Pancreas (tissue), 10 donors: ENCODE measurements around the gene KDM6A. TPM values are rescaled to one million over a fixed set of nuclear protein-coding genes. Genes with fewer than 3 reads are reported as not detected.
"Not testable (repeated sequence)": the region's sequence is repeated elsewhere in the genome, so short reads cannot be mapped to it uniquely, and the experiment has no call there.

ENCODE experiments used
- ATAC-seq, 4 donors: fragments of 200-7000 bp; cut with Tn5 transposase; one replicate each; pipeline versions ENCODE4 v1.8.0 to v1.9.1; 2020; ENCODE audit warnings: mild to moderate bottlenecking in 4 of 4, moderate library complexity in 4 of 4
- DNase-seq, 6 donors: peaks; one replicate each; pipeline ENCODE4 v3.0.0-alpha.2; 2020
- FAIRE-seq: peaks from 2 replicates; lab custom pipeline; 2012; peaks lifted over from hg19 to GRCh38; lab: Jason Lieb, UNC
- H3K27ac ChIP-seq, 4 donors: fragments of 200-600 bp; sonication (generic); 1 replicate in 3 of 4; 2 replicates in 1 of 4; pipeline versions ENCODE4 v1.5.0 to v1.8.0; 2020
- H3K27me3 ChIP-seq, 4 donors: fragments of 200-600 bp; one replicate each; pipeline ENCODE4 v1.8.0; 2021
- H3K36me3 ChIP-seq, 3 donors: fragments of 200-600 bp; sonication (generic) in 1 of 3; one replicate each; pipeline versions ENCODE4 v1.5.0 to v1.8.0; 2020 to 2021
- H3K4me1 ChIP-seq, 3 donors: fragments of 200-600 bp; one replicate each; pipeline ENCODE4 v1.8.0; 2021
- H3K4me3 ChIP-seq, 4 donors: fragments of 200-600 bp; sonication (generic) in 2 of 4; one replicate each; pipeline versions ENCODE4 v1.5.0 to v1.8.0; 2020 to 2021
- H3K9me3 ChIP-seq, 4 donors: fragments of 200-600 bp; one replicate each; pipeline ENCODE4 v1.8.0; 2021
- WGBS, 2 donors: extraction: QIAGEN DNeasy Blood & Tissue Kit; methylation state at CpG; one replicate each; pipeline ENCODE4 v1.1.7; 2013; 5-methylcytosine and 5-hydroxymethylcytosine counted together
- intact Hi-C, 3 donors: fragments of 100-400 bp; cut with DNase I; formaldehyde crosslinking; loops; one replicate each; pipeline versions ENCODE4 v1.11.1 to v1.14.2; 2022
- polyA plus RNA-seq, 2 donors: library from polyadenylated mRNA; stranded (reverse); fragments of 200-250 nt; gene quantifications; one replicate each; pipeline ENCODE4 v1.2.3, GENCODE V29; 2013
- total RNA-seq, 6 donors: library from RNA; stranded (reverse); fragmentation: NEBNext Ultra II Directional in 4 of 6; extraction: Animal tissue kit (Norgen Biotek cat#: 25700) in 4 of 6; gene quantifications; one replicate each; pipeline versions ENCODE4 v1.2.1 to v1.2.4, GENCODE V29; 2021 to 2023
- TF ChIP-seq, protein P1 (sequence below), 4 donors: fragments of 200-600 bp; sonication (generic) in 3 of 4; IDR thresholded peaks; one replicate each; pipeline versions ENCODE4 v1.5.0 to v1.8.0; 2021; ENCODE audit warnings: antibody characterized with exemption in 4 of 4
- donor health status: healthy with polysubstance abuse.
- donor health status: DM: no; HTN: no; CAD: no; lungs with moderate emphysema.
- donor health status: DM: no; HTN: no; CAD: no.
- donor health status: control.
- donor health status: control.
- donor health status: Bipolar disorder and iron deficiency.
- donor health status: DM: yes; HTN: yes; CAD: no.
- donor health status: DM: no; HTN: no; CAD: no.
- donor health status: DM: no; HTN: no; CAD: no.
- donor health status: DM: yes; HTN: yes; CAD: no.

The KDM6A gene
- total and polyA plus RNA-seq, 8 donors: 5.5 to 27.5 (median 16.3) TPM

- no peaks in the 10 kb centered on the region for H3K27me3 ChIP-seq
- H3K36me3 ChIP-seq: peaks cover 0 to 26% (median 0%) of the 10 kb centered on the region in 3 donors
- ATAC-seq: no peak
- intact Hi-C loops: no loop called here
- TF ChIP-seq, protein P1, sequence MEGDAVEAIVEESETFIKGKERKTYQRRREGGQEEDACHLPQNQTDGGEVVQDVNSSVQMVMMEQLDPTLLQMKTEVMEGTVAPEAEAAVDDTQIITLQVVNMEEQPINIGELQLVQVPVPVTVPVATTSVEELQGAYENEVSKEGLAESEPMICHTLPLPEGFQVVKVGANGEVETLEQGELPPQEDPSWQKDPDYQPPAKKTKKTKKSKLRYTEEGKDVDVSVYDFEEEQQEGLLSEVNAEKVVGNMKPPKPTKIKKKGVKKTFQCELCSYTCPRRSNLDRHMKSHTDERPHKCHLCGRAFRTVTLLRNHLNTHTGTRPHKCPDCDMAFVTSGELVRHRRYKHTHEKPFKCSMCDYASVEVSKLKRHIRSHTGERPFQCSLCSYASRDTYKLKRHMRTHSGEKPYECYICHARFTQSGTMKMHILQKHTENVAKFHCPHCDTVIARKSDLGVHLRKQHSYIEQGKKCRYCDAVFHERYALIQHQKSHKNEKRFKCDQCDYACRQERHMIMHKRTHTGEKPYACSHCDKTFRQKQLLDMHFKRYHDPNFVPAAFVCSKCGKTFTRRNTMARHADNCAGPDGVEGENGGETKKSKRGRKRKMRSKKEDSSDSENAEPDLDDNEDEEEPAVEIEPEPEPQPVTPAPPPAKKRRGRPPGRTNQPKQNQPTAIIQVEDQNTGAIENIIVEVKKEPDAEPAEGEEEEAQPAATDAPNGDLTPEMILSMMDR (IDR thresholded peaks at IDR 0.05): no peak
- FAIRE-seq: no peak
- no peak overlapping the region for H3K27ac ChIP-seq
- H3K9me3 ChIP-seq: no peaks in the 10 kb centered on the region
- DNase-seq: no peak
- H3K4me1 ChIP-seq: no peaks in the 10 kb centered on the region
- 87 to 93% methylated on average over 2 of the region's 2 CpGs for WGBS, 2 donors
- no peak overlapping the region for H3K4me3 ChIP-seq
Observed at GRCh38 chrX:45056428-45057145, 183.6 kb downstream of the KDM6A start.

DNA sequence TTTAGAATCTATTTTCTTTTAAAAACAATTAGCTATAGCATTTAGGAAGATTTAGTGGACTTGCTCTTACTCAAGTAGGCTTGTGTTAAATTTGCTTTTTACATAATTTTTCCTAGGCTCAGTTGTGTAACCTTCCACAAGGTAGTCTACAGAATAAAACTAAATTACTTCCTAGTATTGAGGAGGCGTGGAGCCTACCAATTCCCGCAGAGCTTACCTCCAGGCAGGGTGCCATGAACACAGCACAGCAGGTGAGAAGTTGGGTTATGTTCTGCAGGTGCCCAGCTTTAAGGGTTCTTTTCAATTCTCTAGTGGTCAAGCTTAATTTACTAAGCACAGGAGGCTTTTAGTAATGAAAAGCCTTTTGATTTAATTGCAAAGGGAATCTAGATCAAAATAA lies 186.9 kb downstream of the KDM6A start:
- H3K4me1 ChIP-seq, H3K9me3 ChIP-seq, intact Hi-C loops, H3K27me3 ChIP-seq, DNase-seq, H3K27ac ChIP-seq, H3K4me3 ChIP-seq: not testable (repeated sequence)
- FAIRE-seq: peak; percentile 17
- peaks cover 0 to 28% (median 12%) of the 10 kb centered on the region in 3 donors for H3K36me3 ChIP-seq
- peak in 1 of 4 donors; percentile 26 for ATAC-seq
- 57 to 89% methylated on average over 2 of the region's 2 CpGs for whole genome bisulfite sequencing, 2 donors

GRCh38 chrX:45063319-45064095 lies 190.5 kb downstream of the KDM6A start:
- Histone ChIP-seq H3K4me1 (no peaks in the 10 kb centered on the region), H3K4me3 (no peak overlapping the region), H3K9me3 (no peaks in the 10 kb centered on the region), H3K27ac (no peak overlapping the region), H3K27me3 (no peaks in the 10 kb centered on the region), H3K36me3 (peaks cover 0 to 28% (median 12%) of the 10 kb centered on the region in 3 donors)
- intact Hi-C loops: no loop called here
- ATAC-seq (peak in 2 of 4 donors; percentile 30 to 37), FAIRE-seq (no peak), DNase-seq (no peak)
- TF ChIP-seq, protein P1 (IDR thresholded peaks at IDR 0.05): no peak
- 85 to 93% methylated on average over 11 of the region's 11 CpGs for WGBS, 2 donors

GRCh38 chrX:45068569-45068968 lies 195.6 kb downstream of the KDM6A start:
- Histone ChIP-seq H3K9me3 (no peaks in the 10 kb centered on the region), H3K27ac (no peak overlapping the region), H3K36me3 (peaks cover 0 to 12% (median 10%) of the 10 kb centered on the region in 3 donors), H3K4me1 (no peaks in the 10 kb centered on the region), H3K27me3 (no peaks in the 10 kb centered on the region), H3K4me3 (no peak overlapping the region)
- DNase-seq: no peak
- 95% methylated on average over 4 of the region's 4 CpGs for WGBS, 2 donors
- FAIRE-seq: no peak
- peak in 3 of 4 donors; percentile 23 to 34 (median 34) for ATAC-seq
- TF ChIP-seq, protein P1 (IDR thresholded peaks at IDR 0.05): no peak
- intact Hi-C loops: no loop called here

DNA sequence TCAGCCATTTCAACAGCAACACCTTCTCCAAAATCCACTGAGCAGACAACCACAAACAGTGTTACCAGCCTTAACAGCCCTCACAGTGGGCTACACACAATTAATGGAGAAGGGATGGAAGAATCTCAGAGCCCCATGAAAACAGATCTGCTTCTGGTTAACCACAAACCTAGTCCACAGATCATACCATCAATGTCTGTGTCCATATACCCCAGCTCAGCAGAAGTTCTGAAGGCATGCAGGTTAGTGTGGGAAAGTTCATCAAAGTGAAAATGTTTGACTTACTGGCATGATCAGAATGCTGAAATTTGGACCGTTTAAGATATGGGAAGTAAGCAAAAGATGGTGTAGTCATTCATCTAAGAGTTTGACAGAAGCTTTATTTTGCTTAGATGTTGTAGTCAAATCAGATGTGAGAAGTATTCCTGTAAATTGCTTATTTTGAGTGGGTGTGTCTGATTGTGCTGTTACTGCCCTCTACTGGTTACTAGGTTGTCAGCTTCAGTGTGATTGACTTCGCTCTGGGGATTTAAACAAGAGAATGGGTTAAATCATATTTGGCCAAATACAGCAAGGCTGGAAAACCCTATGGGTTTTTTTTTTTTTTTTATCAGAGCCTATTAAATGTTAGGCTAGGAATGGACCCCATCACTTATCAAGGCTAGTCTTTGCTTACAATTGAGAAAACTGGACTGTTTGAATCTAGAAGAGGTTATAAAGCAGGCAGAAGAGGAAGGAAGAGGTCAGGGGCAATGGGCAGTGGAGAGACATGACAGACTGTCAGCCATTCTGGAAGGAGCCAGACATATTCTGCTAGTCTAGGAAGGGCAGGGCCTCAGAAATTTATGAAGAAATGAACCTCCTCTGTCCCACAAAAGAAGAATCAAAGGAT lies 197.4 kb downstream of the KDM6A start:
- H3K27ac ChIP-seq: no peak overlapping the region
- DNase-seq (peak in 1 of 6 donors; percentile 16), ATAC-seq (peak; percentile 50 to 88 (median 83)), FAIRE-seq (peak; percentile 77)
- TF ChIP-seq, protein P1 (IDR thresholded peaks at IDR 0.05): peak; percentile 35 to 64 (median 49)
- intact Hi-C loops: no loop called here
- no peaks in the 10 kb centered on the region for H3K9me3 ChIP-seq
- no peaks in the 10 kb centered on the region for H3K27me3 ChIP-seq
- no peaks in the 10 kb centered on the region for H3K4me1 ChIP-seq
- H3K36me3 ChIP-seq: peaks cover 0 to 9% (median 3%) of the 10 kb centered on the region in 3 donors
- WGBS, 2 donors: 24% methylated on average over 2 of the region's 2 CpGs
- H3K4me3 ChIP-seq: no peak overlapping the region

DNA sequence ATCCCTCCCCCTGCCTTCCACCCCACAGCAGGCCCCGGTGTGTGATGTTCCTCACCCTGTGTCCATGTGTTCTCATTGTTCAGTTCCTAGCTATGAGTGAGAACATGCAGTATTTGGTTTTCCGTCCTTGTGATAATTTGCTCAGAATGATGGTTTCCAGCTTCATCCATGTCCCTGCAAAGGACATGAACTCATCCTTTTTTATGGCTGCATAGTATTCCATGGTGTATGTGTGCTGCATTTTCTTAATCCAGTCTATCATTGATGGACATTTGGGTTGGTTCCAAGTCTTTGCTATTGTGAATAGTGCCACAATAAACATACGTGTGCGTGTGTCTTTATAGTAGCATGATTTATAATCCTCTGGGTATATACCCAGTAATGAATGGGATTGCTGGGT lies 200.0 kb downstream of the KDM6A start:
- H3K27me3 ChIP-seq, DNase-seq, intact Hi-C loops, H3K27ac ChIP-seq, H3K9me3 ChIP-seq, H3K4me3 ChIP-seq, H3K4me1 ChIP-seq, FAIRE-seq, ATAC-seq: not testable (repeated sequence)
- H3K36me3 ChIP-seq: peaks cover 0 to 18% (median 3%) of the 10 kb centered on the region in 3 donors
- WGBS, 2 donors: 95 to 98% methylated on average over 4 of the region's 4 CpGs
